SW 1271 (cell line): Measurements from ENCODE around the gene PASK.

ENCODE experiments used
- DNase-seq, 2 experiments: peaks; one replicate each; lab custom pipeline; 2025; lab: John Stamatoyannopoulos, UW

The PASK gene

DNA sequence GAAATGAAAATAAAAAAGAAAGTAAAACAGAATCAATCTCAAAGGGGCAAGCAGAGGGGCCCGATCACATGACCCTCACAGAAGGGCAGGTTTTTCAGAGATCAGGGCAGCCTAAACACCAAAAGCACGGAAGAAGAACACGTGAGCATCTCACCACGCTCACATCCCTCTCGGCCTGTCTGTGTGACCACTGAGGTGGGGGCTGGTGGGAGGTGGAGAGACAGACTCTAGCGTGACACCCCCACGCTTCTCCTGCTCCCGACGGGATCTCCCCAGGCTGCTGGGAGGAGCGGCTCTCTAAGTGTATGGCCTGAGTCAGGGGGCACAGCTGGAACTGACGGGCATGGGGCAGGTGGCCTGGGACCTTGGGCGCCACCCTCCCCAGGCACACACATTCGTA is 23.6 kb downstream of the PASK start:
- DNase-seq, result no peak

DNA sequence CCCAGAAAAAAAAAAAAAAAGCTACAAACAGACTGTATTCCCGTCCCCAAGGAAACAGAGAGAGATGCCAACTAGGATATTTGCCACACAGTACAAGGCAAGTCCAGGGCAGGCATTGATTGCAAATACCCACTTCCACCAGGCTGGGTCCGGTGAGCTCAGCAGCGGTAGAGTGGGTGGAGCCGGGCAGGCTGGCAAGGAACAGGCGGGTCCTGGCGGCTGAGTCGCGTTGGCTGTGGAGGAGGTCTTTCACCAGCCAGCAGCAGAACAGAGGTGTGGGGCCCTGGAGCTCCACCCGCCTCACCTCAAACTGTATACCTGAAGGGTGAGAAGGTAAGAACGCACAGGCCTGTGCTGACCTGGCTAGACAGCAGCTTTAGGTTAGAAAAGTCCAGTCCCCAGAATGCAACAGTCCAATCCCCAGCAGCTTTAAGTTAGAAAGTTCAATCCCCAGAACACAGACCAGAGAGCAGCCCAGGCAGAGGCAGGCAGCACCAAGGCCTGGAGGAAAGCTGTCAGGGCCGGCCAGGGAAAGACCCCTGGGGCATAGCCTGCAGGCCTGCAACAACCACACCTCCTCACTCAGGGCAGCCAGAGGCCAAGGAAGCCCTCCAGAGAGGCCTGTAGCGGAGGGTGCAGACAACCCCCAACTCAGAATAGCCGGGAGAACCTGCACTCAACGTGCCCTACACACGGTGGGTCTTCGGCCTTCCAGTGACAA is 25.3 kb downstream of the PASK start:
- no peak for DNase-seq

DNA sequence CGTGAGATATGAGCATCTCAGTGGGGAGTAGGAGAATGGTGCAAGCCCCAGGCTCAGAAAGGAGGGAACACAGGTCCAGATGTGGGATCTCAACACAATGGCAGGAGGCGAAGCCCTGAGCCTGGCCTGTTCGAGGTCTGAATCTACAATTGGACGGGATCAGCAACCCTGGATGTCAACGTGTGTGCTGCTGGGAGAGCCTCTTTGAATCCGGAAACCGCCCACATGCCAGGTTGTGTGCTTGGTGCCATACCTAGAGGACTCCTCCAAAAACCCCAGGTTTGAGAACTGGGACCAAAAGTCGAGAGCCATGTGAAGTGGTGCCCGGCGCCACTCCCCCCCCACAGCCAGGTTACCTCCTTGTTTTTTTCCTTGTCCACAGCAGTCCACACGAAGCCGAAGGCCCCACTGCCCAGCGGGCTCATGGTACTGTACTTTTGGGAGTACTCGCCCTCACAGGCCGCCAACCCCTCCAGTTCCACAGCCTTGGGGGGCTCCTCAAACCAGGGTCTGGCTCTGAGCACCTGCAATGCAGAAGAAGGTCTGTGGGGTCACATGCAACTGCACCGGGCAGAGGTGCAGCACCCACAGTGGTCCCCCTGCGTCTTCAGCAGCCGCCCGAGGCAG is 26.8 kb downstream of the PASK start:
- DNase-seq, result no peak

DNA sequence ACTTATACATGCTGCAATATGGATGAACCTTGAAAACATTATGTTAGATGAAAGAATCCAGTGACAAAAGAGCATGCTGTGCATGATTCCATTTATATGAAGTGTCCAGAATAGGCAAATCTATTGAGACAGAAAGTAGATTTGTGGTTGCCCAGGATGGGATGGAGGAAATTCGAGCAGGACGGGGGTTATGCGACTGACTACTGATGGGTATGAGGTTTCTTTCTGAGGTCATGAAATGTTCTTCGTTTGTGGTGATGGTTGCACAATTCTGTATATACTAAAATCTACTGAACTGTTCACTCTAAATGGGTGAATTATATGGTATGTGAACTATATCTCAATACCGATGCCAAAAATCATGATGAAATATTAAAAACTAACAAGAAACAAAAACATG is 28.3 kb downstream of the PASK start:
- no peak for DNase-seq

DNA sequence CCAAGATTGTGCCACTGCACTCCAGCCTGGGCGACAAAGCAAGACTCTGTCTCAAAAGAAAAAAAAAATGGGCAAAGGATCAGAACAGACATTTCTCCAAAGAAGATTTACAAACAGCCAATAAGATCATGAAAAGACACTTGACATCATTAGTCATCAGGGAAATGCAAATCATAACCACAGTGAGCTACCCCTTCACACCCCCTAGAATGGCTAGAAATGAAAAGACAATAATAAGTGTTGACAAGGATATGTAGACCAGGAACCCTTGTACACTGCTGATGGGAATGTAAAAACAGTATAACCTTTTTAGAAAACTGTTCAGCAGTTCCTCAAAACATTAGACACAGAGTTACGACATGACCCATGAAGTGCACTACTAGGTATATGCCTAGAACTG is 28.8 kb downstream of the PASK start:
- DNase-seq, result no peak

DNA sequence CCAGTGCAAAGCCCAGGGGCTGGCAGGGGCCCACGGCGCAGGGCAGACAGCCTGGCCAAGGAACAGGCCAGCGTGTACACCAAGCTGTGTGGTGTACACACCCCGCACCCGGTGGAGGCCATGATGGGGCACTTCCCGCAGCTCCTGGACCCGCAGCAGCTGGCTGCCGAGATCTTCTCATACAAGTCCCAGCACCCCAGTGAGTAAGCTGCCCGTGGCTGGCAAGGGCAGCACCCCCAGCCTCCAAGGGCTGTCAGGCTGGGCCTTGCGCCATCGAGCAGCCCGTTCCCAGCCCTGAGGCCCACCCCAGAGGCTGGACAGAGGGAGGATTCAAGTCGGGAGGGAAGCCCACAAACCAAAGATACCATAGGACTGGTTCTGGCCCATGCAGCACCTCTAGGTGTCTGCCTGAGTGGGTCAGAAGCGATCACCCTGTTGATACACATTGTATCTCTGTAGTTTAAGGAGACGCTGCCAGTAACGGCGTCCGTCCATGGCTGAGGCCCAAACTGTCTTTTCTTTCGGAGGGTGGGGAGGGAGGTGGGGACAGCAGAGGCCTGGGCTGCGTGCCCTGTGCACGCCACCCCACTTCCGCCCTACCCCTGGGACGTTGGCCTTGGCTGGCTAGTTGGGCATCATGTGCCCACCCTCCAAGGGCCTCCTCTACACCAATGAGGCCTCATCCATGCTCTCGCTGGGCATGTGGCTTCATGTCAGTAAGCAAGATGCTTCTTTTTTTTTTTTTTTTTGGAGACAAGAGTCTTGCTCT is 30.4 kb downstream of the PASK start:
- DNase-seq, result no peak

DNA sequence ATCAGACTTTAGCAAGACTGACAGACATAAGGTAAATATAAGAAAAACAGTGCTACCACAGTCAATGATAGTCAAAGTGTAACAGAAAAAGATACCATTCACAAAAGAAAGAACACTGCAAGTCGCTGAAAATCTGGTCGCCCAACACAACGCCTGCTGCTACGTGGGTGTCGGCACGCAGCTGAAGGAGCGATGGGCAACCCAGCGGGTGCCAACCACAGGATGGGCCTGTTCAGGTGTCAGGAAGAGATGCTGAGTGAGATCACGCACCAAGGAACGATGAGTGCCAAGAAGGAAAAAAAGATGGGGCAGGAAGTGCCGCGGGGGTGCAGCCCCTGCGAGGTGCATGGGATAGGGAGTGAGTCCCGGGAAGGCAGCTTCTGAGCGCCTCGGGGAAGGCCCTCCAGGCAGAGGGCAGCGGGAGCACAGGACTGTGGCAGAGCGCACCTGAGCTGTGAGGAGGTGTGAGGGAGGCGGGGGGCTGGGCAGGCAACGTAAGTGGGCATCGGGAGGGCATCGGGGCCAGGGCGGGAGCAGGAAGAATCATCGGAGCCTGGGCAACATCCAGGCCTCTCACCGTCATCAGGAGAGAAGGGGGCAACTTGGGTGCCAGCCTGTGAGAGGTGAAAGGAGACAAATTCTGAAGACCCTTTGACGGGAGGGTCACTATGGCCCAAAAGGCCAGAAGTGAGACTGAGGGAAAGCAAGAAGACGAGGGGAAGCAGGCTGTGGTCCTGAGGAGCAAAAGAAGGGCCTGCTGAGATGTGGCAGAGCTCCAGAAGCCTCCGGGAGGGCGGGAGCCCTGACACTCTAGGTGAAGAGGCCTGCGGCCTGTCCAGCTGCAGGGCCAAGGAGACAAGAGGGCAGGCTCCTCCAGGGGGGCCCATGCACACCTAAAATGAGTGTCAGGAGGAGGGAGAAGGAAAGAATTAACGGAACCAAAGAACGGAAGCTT is 32.4 kb downstream of the PASK start:
- DNase-seq, result no peak

DNA sequence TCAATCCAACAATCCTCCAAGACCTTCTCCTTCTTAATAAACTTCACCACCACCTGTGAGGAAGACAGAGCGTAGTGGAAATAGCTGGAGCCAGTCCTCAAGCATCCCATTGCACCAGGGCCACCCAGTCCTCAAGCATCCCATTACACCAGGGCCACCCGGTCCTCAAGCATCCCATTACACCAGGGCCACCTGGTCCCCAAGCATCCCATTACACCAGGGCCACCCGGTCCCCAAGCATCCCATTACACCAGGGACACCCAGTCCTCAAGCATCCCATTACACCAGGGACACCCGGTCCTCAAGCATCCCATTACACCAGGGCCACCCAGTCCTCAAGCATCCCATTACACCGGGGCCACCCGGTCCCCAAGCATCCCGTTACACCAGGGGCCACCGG is 33.9 kb downstream of the PASK start:
- DNase-seq, result no peak

DNA sequence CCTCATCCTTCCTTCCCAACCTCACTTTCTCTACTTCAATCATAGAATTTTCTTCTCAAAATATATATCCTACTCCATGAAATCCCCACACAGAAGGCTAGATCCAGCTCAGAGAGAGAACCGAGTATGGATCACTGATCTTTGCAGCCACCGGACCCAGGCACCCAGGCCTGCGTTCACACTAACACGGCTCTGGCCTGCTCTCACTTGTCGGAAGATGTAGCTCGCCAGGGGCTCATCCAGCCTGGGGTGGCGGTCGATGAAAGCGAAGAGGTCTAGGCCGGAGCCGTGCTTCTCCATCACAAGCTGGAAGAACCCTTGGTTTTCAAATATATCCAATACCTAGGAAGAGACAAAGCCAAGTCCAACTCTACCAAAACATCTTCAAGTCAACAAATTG is 34.4 kb downstream of the PASK start:
- no peak for DNase-seq

DNA sequence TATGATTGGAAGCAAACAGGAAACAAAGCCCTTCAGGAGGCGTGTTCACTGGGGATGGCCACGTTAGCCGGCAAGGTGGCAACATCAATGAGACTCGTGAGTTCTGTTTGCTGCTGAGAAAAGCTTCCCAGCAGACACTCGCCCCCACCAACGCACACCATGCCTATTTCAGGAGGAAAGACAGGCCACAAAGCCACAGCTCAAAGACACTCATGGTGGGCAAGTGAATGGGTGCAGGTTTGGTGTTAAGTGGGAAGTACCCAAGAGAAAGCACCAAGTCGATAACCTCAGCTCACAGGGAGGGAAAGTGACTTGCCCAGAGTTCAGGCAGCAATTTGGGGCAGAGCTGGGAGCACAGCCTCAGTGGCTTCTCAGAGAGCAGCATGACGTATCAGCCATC is 36.7 kb downstream of the PASK start:
- no peak for DNase-seq

DNA sequence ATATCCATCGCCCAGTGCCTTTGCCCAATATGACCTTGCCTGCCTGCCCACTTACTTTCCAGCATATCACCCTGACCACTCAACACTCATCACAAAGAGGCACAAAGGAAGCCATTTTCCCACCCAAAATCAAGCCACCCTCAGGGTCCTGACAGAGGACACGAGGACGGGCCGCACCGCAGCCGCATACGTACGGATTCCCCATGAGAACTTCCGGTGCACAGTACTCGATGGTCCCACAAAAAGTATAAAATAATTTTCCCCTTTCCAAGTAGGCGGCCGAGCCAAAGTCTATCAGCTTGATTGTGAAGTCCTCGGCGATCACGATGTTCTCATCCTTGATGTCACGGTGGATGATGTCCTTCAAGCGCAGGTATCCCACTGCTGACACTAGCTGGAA is 37.2 kb downstream of the PASK start:
- no peak for DNase-seq

DNA sequence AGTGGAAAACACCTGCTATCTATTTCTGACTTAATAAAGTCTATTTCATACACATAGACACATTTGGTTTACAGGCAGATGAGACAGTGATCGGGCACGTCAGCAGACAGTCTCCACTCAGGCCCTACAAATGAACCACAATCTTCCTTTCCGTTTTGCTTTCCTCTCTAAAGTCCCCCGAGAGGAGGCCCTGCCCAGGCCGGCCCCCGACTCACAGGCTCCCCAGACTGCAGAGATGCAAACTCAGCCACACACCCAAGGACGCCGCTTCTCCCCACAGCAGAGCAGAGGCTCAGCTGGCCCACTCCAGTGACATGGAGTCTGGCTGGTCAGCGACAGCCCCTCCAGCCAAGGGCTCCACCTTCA is 37.8 kb downstream of the PASK start:
- no peak for DNase-seq

DNA sequence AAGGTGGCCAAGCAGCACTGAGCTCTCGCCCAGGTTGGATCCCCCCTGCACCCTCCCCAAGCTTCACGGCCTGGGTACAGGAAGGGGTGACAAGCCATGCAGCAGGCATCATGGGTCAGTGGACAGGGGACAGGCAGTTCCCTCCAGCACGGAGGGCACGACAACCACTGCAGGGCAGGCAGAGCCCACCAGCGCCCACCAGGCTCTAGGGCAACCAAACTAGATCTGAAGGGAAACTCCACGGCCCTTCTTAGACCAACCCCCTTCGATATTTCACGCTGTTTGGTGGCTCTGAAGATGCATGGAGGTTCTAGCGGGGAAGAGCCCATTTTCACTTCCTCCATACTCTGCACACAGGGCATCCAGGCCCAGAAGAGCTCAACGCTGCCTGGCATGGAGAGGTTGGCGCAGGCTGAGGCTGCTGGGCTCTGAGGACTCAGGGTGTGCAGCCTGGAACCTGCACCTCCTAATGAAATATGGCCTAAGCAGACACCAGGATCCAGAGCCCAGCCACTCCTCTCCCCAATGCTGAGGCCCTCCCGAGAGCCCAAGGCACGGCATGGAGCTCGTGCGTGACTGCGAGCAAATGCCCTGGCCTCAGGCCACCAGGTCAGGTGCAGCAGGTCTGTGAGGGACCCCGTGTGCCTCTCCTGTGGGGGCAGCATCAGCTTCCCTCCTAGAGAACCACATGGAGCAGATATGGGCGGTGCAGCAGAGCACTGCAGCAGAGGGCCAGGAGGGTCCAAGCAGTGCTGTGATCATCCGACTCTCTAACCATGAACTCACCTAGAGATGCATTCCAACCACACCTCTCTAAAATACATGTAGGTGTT is 38.4 kb downstream of the PASK start:
- DNase-seq, result no peak

DNA sequence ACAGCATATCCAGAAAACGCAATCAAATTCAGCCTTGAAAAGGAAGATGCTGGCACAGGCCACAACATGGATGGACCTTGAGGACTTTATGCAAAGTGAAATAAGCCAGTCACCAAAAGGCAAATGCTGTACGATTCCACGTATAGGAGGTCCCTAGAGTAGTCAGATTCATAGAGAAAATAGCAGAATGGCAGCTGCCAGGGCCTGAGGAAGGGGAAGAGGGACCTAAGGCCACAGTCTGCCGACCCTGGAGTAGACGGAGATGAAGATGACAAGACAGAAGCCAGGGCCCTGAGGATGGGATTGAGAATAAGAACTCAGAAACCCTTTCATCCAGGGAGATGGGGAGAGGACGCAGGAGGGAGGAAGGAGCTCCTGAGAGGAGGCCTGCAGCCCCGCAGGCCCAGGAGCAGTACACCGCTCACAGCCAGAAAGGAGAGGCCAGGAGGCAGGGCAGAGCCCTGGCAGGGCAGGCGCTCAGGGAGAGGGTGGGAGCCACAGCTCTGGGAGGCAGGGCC is 39.1 kb downstream of the PASK start:
- no peak for DNase-seq

DNA sequence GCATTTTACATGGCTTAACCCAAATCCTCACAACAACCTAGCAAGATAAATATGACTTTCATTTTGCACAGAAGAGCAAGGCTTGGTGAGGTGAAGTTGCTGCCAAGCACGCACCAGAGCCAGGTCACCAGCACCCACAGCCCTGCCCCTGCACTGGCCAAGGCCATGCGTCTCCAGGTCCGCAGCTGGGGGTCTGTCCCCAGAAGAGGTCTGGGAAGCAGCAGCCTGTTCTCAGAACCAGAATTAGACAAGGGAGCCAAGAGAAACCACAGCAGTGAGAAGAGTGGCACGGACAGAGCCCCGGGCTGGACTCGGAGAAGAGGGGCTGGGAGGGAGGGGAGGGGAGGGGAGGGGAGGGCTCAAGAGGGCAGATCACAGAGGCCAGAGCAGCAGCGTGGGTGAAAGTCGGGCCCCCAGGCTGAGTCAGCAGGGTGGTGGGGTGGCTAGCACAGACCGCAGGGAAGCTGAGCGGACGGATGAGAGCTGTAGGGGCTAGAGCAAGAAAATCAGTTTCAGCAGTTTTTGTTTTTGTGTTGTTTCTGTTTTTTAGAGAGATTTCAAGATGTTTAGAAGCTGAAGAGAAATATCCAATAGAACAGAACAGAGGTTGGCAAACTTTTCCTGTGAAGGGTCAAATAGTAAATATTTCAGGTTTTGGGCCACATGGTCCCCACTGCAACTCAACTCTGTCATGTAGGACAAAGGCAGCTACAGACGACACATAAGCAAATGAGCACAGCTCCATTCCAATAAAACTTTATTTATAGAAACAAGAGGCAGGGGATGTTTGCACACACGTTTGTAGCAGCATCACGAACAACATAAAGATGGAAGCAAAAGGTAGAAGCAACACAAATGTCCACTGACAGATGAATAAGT is 39.8 kb downstream of the PASK start:
- no peak for DNase-seq

DNA sequence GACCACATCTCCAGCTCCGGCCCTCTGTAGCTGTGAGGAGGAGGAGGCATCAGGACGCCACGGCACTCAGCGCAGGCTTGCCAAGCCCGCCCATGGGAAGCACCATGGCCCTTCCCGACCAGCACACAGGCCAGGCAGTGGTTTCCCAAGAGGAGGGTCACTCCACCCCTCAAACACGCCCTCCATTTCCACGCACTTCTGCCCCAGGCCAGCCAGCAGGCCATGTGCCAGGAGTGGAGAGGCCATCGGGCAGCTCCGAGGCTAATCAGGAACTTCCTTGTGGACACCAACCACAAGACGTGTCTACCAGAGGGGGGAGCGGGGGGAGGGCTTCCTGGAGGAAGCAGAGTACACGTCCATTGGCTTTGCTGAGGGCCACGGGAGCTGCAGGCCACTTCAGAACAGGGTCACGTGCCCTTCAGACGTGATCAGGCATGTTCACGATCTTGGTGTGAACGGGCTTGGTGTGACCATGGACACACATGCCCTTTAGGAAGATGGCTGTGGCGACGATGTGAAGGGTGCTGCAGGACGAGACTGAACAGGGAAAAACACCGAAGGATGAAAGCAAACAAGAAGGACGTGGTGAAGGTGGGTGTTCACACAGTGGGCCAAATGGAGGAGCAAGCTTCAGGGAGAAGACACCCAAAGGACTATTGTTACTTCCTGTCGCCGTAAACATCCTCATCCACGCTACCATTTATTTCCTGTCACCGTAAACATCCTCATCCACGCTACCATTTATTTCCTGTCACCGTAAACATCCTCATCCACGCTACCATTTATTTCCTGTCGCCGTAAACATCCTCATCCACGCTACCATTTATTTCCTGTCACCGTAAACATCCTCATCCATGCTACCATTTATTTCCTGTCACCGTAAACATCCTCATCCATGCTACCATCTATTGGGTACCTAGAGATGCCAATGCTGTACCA is 40.7 kb downstream of the PASK start:
- DNase-seq, result no peak

DNA sequence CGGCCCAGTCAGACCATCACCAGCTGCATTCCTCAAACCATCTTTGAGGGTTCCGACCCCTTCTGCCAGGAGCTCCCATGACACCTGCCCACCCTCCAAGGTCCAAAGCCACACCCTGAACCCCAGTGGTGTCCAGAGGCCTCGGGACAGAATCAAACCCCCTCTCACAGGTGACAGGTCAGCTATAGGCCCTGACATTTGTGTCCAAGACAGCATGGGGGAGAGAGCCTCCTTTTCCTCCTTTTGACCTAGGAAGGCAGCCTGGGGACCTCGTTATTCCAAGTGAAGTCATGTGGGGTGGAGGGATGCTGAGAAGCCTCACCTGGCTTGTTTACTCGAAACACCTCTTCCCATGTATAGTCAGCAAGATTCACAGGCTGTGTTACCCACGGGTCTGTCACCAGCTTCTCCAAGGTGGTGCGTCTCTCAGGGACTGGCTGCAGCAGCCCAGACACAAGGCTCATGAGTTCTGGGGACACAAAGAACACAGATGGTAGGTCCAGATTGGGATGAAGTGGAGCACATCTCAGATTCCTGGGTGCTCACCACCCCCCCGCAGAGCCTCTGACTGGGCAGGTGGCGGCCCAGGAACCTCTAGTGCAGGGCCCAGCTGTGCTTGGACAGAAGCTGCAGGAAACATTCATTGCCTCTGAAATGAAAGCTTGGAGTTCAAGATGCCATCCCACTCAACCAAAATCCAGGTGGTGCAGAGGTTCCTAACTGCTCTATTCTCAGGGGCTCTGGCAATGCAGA is 42.1 kb downstream of the PASK start:
- no peak for DNase-seq

DNA sequence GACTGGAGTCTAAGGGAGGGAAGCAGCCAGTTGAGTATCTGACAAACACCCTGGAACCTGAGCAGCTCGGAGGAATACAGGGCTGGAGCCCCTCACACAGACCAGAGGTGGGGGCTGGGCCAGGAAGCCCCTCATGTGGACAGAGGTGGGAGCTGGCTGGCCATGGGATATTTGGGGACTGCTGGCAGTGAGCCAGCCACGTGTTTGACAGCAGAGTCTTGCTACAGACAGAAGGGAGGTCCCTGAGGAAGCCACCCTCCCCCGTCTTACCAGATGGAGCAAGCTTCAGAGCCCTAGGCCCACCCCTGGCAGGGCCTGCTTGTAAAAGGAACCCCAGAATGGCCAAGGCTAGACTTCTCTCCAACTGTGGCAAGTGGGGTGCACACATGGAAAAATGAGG is 43.6 kb downstream of the PASK start:
- no peak for DNase-seq
